Measurements from ENCODE around the gene HERC6.
"Not testable (repeated sequence)": the region's sequence is repeated elsewhere in the genome, so short reads cannot be mapped to it uniquely, and the experiment has no call there.

Gene HERC6

DNA sequence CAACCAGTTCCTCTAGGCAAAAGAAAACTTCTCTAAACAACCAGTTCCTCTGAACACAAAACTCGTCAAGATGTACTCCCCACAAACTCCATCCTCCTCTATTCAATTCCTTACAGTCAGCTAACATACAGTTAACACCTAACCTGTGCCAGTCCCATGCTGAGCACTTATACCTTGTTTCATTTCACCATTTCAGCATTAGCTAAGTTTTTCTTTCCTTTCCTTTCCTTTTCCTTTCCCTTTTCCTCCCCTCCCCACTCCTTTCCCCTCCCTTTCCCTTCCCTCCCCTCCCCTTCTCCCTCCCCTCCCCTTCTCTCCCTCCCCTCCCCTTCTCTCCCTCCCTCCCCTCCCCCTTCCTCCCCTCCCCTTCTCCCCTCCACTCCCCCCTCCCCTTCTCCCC, 13.1 kb downstream of the HERC6 start:
- DNase-seq = no peak

DNA sequence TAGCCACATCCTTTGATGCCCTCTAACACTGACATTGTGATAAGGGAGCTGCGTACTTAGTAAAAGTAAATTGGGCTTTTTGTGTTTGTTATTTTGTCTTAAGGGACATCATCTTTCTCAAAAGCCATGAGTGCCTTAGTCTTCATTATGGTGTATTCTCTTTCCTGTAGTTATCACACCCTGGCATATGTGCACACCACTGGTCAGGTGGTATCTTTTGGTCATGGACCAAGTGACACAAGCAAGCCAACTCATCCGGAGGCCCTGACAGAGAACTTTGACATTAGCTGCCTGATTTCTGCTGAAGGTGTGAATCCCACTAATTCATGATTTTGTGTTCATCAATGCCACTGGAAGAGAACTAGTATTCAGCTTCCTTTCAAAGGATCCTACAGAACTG, 18.0 kb downstream of the HERC6 start:
- no peak for DNase-seq

DNA sequence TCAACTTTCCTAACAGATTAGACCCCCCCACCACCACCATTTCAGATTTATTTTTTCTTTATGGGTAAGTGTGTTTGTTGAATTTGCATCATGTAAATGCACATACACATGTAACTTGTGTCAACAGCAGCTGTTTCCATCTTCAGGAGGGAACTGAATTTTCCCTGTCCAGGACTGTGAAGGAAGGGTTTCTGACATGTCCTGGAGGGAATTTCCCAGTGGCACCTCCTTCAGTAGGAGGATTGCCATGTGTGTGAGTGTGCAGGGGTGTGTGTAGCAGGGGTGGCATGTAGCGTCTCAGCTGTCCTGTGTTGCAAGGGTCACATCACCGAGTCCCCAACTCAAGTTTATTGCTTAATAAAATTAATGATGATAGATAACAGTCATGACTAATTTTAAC, 19.7 kb downstream of the HERC6 start:
- DNase-seq = no peak

DNA sequence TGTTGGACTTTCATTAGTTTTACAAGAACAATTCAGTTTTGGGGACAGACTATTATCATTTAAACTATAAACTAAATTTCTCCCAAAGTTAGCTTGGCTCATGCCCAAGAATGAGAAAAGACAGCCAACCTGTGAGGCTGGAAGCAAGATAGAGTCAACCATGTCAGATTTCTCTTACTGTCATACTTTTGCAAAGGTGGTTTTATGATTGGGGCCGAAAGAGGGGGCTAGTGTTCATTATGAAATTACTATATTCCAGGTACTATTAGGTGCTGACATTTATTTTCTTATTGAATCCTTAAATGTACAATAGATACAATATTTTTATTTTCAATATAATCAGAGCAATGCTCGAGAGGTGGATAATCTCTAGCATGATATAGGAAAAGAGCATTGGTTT, 30.6 kb downstream of the HERC6 start:
- no peak for DNase-seq

DNA sequence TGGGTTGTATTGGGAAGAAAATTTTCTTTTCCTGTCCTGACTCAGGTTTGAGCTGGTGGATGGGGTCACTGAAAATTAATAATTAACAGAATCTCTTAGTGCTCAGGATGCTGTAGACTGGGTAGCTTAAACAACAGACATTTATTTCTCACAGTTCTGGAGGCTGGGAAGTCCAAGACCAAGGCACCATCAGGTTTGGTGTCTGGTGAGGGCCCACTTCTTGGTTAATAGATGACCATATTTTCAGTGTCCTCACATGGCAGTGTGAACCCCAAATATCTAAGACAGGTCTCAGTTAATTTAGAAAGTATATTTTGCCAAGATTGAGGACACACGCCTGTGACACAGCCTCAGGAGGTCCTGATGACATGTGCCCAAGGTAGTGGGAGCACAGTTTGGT, 31.1 kb downstream of the HERC6 start:
- no peak for DNase-seq

DNA sequence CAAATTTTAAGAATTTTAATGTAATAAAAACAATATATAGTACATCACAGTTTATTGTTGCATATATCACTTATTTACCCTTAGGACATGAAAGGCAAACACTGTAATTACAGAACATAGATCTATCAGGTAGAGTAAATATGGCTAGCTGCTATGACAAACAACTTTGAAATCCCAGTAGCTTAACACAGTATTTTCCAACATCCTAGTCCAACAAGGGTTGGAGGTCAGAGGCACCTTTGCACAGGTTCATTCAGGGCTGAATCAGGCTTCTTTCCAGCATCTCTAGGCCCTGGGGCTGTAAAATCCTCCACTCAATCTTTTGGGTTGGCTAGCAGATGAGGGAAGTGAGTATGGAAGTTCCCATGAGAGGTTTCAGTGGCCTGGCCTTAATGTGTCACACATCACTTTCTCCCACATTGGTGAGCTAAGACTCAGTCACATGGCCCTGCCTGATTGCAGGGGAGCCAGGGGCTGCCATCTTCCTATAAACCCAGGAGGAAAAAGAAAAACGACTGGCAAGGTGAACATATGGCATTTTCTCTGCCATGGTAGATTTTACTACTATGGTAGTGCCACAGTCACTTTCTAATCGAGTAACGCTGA, 32.9 kb downstream of the HERC6 start:
- DNase-seq = no peak

DNA sequence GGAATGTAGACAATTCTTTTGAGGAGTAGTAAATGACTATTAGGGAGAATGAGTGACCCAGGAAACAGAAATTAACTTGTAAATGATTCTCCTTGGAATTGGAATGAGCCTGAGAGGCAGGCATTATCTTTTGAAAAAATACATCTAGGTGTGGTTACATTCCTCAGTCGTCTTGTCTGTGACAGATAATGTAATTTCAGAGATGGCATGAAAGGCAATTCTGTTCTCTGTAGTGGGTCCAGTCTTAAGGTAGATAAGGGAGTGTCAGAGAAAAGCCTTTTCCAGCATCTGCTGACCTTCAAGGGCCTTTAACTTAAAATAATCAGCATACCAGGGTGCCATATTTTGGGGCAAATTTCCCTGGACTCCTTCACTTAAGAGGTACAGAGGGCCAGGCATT, 35.1 kb downstream of the HERC6 start:
- no peak for DNase-seq

DNA sequence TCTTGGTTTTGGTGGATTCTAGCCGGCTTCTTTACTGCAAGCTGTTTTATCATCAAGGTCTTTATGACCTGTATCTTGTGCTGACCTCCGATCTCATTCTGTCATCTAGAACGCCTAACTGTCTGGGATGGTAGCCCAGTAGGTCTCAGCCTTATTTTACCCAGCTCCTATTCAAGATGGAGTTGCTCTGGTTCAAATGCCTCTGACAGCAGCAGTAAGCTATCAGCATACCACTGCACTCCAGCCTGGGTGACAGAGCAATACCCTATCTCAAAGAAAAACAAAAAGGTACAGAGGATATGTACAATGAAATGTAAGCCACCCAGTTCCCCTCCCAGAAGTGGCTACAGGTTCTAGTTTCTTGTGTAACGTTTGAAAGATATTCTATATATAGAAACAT, 36.1 kb downstream of the HERC6 start:
- no peak for DNase-seq

DNA sequence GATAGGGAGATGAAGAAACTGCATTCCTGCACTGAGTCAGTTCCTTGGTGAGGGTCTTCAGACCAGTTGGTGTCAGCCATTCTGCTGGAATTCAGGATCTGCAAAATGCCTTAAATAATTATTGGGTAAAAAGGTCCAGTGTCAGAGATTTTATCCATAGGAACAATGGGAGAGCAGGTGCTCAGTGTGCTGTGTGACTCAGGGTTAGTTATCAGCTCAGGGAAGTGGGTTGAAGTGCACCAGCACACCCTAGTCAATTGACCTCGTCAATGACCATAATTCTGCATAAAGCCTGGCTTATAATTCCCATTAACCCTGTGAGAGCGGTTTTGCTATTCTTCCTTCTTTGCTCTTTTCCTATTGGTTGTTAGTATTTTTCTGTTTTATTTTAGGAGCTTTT, 37.3 kb downstream of the HERC6 start:
- DNase-seq = no peak

DNA sequence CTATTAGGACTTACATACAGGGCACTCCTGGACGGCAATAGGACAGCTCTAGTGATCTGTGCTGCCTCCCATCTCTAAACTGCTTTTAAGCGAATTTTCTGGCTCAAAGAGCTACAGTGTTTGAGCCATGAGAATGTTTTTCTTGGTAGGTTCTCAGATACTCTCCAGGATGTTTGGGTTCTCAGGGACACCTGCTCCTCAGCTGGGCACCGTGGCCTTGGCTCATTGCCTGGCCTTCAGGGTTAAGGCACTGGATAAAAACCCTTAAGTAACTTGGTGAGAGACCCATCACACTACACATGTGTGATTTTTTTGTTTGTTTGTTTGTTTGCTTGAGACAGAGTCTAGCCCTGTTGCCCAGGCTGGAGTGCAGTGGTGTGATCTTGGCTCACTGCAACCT, 39.8 kb downstream of the HERC6 start:
- no peak for DNase-seq

DNA sequence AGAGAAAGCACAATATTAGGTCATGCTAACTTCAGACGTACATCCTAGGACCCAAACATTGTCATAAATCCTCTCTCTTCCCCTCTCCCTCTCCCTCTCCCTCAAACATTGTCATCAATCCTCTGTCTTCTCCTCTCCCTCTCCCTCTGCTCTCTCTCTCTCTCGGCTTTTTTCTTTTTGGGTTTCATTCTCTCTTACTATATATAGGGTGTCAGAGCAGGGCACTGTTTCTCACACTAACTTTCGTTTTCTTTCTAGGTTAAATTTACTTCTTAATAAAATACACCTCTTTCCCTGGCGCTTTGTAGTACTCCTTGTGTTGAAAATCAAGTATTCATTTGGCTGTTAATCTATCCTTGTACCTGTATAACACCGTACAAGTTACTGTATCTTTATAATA, 41.2 kb downstream of the HERC6 start:
- no peak for DNase-seq

DNA sequence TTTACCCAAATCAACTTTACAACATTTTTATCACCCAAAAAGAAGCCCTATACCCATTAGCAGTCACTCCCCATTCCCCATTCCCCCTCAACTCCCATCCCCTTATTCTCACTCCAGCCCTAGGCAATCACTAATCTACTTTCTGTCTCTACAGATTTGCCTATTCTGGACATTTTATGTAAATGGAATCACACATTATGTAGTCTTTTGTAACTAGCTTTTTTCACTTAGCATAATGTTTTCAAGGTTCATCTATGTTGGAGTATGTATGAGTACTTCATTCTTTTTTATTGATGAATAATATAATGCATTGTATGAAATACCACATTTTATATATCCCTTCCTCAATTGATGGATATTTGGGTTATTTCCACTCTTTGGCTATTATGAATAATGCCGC, 42.2 kb downstream of the HERC6 start:
- DNase-seq = no peak

DNA sequence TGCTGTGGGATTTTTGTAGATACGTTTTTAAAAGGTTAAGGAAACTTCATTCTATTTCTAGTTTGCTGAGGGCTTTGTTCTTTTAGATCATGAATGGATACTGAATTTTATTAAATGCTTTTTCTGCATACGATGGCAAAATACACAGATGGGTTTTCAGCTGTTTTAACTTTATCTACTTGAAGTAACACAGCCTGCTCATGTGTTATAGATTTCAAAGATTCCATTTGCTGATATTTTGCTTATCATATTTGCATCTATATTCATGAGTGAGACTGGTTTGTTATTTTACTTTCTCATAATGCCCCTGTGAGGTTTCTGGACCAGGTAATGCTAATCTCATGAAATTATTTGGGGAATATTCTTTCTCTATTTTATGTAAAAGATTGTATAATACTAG, 43.8 kb downstream of the HERC6 start:
- DNase-seq = no peak

DNA sequence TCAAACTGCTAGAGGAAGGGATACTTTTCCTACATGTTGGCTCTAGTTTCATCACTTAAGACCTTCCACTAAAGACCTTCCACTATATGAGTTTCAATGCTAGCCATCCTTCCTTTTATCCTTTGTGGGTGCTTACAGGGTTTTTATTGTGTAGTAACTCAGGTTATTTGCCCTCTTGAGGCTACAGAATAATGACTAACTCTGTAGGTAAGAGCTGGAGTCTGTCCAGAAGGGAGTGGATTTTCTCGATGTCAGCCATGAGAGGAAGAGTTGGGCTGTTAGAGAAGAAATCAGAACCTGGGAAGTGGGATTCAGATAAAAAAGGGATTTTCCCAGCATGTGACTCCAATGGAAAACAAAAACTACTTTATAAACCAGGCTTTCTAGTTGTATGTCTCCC, 50.7 kb downstream of the HERC6 start:
- peak; percentile 16 for DNase-seq

DNA sequence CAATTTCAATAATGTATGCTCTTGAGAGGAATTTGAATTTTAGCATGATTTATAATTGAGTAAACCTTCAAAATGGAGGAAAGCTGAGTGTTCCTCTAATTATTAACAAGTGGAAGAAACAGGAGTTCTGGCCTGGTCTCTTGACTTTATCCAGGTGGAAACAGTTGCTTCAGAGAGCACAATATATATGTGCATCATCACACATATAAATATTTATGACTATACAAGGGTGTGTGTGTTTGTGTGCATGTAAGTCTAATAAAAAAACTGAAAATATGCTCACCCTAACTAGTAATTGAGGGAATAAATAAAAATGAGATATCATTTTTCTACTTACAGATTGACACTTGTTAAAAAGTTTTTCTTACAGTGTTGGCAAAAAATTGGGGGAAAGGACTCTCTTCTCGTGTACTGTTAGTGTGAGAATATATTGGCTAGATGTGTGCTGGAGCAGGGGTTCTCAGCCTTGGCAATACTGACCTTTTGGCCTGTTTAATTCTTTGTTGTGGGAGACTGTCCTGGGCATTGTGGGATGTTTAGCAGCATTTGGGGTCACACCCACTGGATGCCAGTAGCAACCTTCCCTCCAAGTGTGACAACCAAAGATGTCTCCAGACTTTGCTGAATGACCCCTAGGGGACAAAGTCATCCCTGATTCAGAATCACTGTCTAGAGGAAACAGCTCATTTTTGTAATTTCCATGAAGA, 57.5 kb downstream of the HERC6 start:
- DNase-seq = no peak

DNA sequence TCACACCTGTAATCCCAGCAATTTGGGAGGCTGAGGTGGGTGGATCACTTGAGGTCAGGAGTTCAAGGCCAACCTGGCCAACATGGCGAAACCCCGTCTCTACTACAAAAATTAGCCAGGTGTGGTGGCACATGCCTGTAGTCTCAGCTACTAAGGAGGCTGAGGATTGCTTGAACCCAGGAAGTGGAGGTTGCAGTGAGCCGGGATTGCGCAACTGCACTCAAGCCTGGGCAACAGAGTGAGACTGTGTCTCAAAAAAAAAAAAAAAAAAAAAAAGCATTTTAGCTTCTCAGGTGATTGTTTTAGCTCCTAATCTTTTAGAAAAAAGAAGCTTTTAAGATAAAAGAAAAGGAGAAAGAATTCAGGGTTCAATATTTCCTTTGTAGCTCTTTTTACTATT, 59.2 kb downstream of the HERC6 start:
- not testable (repeated sequence) for DNase-seq

DNA sequence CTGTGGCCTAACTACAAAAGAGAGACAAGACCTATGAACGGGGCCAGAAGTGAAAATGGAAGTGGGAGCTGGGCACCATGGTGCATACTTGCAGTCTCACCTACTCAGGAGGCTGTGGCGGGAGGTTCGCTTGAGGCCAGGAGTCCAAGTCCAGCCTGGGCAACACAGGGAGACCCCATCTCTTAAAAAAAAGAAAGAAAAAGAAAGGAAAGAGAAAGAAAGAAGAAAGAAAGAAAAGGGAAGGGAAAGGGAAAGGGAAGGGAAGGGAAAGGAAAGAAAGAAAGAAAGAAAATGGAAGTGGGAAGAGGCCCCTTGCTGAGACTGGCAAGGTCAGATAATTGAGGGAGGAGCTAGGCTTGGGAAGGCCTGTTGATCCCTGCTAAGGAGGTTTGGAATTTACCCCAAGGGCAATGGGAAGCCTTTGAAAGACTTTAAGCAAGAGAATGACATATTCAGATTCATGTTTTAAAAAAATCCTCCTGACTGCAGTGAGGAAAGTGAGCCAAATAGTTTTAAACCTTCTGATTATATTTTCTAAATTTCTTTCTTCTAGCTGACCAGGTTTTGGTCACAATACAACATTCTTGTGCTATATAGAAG, 60.6 kb downstream of the HERC6 start:
- DNase-seq = peak; percentile 63

DNA sequence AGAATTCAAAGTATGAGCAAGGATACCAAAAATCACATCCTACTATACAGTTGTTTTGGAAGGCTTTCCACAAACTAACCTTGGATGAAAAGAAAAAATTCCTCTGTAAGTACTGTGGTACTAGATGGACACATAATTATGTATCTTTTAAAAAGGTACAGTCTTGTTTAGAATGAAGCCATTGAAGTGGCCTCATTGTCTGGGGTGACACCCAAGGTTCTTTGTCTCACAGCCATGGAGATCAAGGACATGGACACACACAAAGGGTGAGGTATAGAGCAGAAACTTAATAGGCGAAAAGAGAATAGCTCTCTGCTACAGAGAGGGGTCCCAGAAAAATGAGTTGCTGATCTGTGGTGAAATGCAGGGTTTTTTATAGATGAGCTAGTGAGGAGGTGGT, 61.5 kb downstream of the HERC6 start:
- no peak for DNase-seq

DNA sequence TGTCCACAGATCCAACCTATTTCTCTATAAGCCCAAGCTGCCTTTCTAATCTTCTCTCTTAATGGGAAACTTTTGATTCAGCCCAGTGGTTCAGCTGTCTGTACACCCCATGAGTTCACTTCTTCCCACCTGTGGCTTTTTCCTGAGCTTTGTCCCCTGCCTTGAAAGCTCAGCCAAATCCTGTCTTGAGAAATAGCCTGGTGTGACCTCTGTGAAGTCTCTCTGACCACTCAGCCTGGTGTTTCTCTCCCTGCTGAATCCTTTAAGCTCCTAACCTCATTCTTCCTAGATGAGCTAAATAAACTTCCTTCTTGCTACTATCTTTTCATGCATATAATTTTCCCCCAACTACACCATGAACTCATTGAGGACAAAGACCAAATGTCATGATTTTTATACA, 63.0 kb downstream of the HERC6 start:
- DNase-seq = no peak

DNA sequence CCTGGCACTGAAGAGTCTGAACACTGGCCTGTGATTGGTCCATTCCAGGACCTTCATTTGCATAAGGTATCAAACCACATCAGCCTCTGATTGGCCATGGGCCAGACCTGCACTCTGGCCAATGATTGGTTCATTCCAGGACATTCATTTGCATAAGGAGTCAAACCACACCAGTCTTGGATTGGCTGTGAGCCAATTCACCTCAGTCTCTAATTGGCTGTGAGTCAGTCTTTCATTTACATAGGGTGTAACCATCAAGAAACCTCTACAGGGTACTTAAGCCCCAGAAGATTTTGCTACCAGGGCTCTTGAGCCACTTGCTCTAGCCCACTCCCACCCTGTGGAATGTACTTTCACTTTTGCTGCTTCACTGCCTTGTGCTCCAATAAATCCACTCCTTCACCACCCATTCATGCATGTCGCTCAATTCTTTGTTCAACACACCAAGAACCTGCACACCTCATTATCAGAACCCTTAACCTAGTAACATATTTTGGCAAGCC, 64.1 kb downstream of the HERC6 start:
- no peak for DNase-seq

DNA sequence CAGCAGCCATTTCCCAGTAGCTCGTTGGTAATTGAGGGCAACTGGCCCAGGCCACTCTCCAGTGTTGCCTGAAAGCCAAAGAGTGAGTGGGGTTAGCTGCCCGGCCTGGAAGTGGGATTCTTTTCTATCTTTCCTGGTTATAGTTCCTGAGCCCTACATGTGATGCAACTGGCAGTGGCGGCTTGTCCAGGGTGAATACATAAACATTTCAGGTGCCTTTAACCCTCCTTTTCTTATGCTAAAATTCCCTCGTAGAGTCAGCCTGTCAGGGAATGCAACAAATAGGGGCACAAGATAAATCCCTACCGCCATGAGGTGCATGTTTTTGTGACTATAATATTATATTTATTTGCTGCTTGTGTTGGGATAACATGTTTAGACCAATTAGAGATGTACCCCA, 64.8 kb downstream of the HERC6 start:
- no peak for DNase-seq

DNA sequence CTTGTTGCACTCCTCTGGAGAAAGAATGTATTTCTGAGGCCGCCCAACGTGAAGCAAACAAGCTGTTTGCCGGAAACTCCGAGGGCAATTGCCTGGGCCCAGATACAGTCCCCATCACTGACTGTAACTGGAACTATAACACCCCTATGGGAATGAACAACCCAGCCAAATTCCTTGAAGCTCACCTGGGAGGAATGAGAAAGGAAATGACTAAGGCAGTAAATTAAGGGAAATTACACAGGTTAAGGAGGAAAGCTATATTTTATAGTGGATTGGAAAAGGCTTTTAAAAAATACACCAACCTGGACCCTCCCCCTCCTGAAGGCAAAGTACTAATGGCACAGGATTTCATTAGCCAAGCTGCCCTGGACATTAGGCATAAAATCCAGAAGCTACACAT, 66.6 kb downstream of the HERC6 start:
- no peak for DNase-seq

DNA sequence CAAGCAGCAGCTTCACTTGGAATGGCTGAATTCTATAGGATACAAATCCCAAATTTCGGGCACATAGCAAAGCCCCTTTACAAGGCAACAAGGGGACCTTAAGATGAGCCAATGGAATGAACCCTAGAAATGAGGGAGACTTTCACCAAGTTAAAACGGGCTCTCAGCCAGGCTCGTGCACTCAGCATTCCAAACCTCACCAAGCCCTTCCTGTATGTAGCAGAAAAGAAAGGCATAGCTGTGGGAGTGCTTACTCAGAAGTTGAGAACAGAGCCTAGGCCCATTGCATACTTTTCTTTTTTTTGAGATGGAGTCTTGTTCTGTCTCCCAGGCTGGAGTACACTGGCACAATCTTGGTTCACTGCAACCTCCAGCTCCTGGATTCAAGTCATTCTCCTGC, 67.5 kb downstream of the HERC6 start:
- peak; percentile 67 for DNase-seq

DNA sequence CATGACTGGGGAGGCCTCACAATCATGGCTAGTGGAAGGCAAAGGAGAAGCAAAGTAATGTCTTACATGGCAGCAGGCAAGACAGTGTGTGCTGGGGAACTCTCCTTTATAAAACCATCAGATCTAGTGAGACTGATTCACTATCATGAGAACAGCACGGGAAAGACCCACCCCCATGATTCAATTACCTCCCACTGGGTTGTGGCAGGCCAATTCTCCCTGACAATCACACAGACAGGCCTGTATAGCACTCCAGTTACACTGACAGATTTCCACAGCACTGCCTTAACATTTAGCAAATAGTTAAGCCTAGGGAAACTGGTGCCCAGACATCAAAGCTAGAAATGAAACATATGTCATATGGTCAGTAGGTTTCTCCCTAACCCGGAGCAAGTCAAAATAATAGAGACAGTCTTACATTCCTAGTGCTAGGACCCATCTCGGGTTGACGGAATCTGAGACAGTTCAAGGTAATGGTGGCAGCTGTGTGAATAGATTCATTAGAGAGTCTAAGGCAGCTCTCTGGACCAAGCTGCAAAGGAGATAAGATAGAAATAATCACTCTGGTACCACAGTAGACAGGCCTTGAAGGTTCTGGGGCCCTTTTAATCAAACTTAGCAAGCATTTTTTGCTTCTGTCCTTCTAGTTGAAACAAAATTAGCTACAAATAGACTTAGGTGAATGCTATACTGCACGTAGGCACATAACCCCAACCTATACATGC, 68.9 kb downstream of the HERC6 start:
- DNase-seq = no peak
